Brain microvascular endothelial cell (primary cell): ENCODE data around the gene DNM1.

Source experiments
- DNase-seq: peaks from one replicate; pipeline ENCODE4 v3.0.0-alpha.2; 2020
- H3K27ac ChIP-seq: fragments of 250-450 bp; sonication (Bioruptor Pico); 2 replicates; pipeline ENCODE4 v1.5.1; 2020; ENCODE audit warnings: mild to moderate bottlenecking, moderate library complexity
- H3K27me3 ChIP-seq: fragments of 250-450 bp; sonication (Bioruptor Pico); replicated peaks from 2 replicates; pipeline ENCODE4 v1.5.1; 2020; ENCODE audit warnings: mild to moderate bottlenecking
- H3K36me3 ChIP-seq: fragments of 250-450 bp; sonication (Bioruptor Pico); replicated peaks from 2 replicates; pipeline ENCODE4 v1.5.1; 2020; ENCODE audit warnings: mild to moderate bottlenecking
- H3K4me3 ChIP-seq: 2 replicates; pipeline ENCODE4 v1.5.1; 2011; ENCODE audit warnings: low read depth, mild to moderate bottlenecking, control low read depth, low read length, moderate library complexity
- in situ Hi-C: cut with HindIII; loops from 2 replicates; pipeline ENCODE4 v1.10.0; 2017; ENCODE audit warnings: low sequenced_read_pairs, low pct_ligation_motif_present
- TF ChIP-seq, protein P1 (sequence below): IDR thresholded peaks from 2 replicates; pipeline ENCODE4 v1.5.1; 2011; ENCODE audit warnings: low read depth, mild to moderate bottlenecking, moderate library complexity, low read length, control low read depth, inconsistent platforms; ENCODE audit errors: missing control alignments

The DNM1 gene

DNA sequence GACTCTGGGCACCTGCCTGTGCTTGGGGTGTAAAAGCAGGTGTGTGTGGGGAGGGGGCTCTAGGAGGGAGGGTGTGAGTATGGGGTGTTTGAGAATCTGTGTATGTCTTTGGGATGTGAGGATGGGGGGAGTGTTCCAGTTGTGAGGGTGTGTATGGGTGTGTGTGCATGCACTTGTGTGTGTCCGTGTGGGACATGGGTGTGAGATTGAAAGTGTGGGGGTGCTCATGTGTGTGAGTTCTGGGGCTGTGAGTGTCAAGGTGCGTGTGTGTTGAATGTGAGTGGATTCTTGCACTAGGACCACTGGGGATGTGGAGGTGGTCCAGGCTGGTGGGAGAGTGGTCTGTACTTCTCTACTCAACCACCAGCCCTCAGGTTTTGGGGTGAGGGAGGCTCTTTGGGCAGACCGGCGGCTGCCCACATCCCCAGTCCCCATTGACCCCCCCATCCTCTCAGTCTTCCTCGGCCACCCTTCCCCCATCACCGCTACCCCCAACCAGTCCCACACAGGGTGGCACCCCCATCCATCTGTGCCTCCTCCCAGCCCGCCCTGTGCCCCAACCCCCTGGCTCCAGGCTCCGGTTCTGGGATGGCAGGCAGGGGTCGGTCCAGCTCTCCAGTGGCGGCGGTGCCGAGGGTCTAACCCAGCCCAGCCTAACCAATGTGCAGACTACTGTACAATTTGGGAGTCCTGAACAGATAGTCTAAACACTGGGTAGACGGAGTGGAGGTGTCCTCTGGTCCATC lies 41.1 kb downstream of the DNM1 start:
- in situ Hi-C loops = no loop called here
- Histone ChIP-seq H3K4me3 (peak overlapping the region; percentile 49), H3K27ac (no peak overlapping the region), H3K36me3 (no peaks in the 10 kb centered on the region), H3K27me3 (no peaks in the 10 kb centered on the region)
- no peak for DNase-seq
- TF ChIP-seq, protein P1, sequence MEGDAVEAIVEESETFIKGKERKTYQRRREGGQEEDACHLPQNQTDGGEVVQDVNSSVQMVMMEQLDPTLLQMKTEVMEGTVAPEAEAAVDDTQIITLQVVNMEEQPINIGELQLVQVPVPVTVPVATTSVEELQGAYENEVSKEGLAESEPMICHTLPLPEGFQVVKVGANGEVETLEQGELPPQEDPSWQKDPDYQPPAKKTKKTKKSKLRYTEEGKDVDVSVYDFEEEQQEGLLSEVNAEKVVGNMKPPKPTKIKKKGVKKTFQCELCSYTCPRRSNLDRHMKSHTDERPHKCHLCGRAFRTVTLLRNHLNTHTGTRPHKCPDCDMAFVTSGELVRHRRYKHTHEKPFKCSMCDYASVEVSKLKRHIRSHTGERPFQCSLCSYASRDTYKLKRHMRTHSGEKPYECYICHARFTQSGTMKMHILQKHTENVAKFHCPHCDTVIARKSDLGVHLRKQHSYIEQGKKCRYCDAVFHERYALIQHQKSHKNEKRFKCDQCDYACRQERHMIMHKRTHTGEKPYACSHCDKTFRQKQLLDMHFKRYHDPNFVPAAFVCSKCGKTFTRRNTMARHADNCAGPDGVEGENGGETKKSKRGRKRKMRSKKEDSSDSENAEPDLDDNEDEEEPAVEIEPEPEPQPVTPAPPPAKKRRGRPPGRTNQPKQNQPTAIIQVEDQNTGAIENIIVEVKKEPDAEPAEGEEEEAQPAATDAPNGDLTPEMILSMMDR = no peak

- H3K4me3 ChIP-seq = peak overlapping the region; percentile 49
- H3K36me3 ChIP-seq = no peaks in the 10 kb centered on the region
- no peak overlapping the region for H3K27ac ChIP-seq
- in situ Hi-C loops = no loop called here
- no peaks in the 10 kb centered on the region for H3K27me3 ChIP-seq
- TF ChIP-seq, protein P1 = no peak
- no peak for DNase-seq
These were observed 41.7 kb downstream of the DNM1 start for GRCh38 chr9:128244837-128245231.

GRCh38 chr9:128245421-128246151 lies 42.4 kb downstream of the DNM1 start:
- H3K27ac ChIP-seq = no peak overlapping the region
- in situ Hi-C loops = no loop called here
- DNase-seq = peak; percentile 55
- no peak overlapping the region for H3K4me3 ChIP-seq
- TF ChIP-seq, protein P1 = no peak
- H3K36me3 ChIP-seq = no peaks in the 10 kb centered on the region
- no peaks in the 10 kb centered on the region for H3K27me3 ChIP-seq

DNA sequence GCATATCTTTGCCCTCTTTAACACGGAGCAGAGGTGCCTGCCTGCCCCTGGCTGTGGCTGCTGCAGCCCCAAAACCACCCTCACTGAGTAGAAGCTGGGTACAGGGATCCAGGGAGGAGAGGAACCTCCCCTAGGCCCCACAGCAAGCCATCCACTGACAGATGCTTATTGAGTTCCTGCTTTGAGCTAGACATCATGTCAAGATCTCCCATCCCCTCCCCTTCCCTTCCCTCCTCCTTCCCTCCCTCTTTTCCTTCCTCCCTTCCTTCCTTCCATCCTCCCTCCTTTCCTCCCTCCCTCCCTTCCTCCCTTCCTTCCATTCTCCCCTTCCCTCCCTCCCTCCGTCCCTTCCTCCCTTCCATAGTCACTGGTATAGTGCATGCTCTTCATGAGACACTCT lies 43.3 kb downstream of the DNM1 start:
- no peaks in the 10 kb centered on the region for H3K27me3 ChIP-seq
- TF ChIP-seq, protein P1 = no peak
- DNase-seq = no peak
- H3K4me3 ChIP-seq = no peak overlapping the region
- in situ Hi-C loops = no loop called here
- no peak overlapping the region for H3K27ac ChIP-seq
- no peaks in the 10 kb centered on the region for H3K36me3 ChIP-seq

DNA sequence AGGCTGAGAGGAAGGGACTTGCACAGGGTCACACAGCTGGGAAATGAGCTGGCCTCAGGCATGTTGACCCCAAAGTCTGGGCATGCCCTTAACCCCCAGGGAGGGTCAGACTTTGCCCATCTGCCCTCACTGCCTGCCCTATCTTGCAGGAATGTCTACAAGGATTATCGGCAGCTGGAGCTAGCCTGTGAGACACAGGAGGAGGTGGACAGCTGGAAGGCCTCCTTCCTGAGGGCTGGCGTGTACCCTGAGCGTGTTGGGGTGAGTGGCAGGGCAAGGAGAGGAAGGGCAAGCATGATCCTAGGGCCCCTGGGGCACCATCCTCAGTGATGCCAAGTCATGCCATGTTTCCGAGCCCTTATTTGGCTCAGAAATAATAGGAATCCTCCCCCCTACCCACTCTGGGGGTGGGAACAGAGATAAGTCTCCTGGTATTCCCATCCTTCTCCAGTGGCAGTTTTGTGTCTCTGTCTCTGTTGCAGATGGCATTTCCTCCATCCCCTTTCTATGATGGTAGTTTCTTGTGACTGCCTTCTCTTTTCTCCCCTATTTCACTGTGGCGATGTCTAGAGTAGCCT lies 44.1 kb downstream of the DNM1 start:
- in situ Hi-C loops = no loop called here
- H3K27me3 ChIP-seq = no peaks in the 10 kb centered on the region
- TF ChIP-seq, protein P1 = no peak
- no peak overlapping the region for H3K4me3 ChIP-seq
- H3K36me3 ChIP-seq = no peaks in the 10 kb centered on the region
- DNase-seq = no peak
- no peak overlapping the region for H3K27ac ChIP-seq
